HG02885 (cell line): ENCODE data around the gene DHRS13.
"Not testable (repeated sequence)": the region's sequence is repeated elsewhere in the genome, so short reads cannot be mapped to it uniquely, and the experiment has no call there.

Source experiments
- ATAC-seq: cut with Tn5 transposase; IDR thresholded peaks from one replicate; pipeline ENCODE4 v1.9.1; 2021; ENCODE audit warnings: mild to moderate bottlenecking; ENCODE audit not compliant: unreplicated experiment, poor library complexity

DHRS13 gene

DNA sequence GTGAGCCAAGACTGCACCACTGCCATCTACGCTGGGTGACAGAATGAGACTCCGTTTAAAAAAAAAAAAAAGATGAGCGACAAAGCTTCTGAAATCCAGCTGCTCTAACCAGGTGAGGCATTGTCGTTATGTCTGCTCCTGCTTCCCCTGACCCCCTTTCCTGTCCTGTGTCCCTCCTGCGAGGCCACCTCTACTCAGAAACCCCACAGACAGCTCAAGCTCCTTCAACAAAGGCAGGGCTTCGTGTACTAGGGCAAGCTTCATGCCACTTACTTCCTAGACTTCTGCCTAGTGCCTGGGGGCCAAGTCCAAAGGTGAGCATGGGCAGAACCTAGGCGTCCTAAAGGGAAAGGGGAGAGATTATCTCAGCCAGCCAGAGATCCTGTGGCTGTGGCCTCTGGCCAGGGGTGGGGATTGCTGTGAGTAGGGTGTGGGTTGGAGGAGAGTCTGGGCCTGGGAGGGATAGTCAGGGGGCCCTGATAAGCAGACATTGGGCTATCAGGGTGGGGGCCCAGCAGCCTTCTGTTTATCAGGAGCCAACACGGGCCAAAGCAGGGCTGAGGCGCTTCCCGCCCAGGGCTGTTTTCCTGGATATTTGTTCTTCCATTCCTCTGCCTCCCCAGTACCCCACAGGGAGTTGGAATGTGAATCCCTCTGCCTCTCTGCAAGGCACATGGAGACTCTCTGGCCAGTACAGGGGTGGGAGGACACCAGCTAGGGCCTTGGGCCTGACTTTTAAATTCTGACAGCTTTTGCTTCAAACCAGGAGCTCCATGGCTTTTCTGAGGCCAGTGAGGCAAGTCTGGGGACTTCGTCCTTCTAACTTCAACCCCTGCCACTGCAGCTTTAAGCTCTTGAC lies 37.7 kb downstream of the DHRS13 start:
- no peak for ATAC-seq

DNA sequence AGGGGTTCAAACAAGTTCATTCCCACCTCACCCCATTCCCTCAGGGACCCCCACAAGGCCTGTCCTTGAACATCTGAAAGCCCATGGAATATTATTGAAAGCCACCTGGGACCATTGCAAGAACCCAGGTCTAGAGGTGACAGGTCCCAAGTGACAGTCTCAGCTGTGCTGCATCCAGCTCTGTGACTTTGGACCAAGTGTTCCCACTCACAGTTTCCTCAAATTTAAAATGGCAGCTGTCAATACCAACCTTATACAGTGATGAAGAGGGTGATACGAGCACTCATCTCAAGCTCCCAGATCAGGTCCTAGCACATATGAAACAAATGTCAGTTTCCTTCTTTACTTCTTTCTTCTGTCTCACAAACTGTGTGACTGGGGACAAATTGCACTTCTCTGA lies 38.9 kb downstream of the DHRS13 start:
- ATAC-seq, result no peak

DNA sequence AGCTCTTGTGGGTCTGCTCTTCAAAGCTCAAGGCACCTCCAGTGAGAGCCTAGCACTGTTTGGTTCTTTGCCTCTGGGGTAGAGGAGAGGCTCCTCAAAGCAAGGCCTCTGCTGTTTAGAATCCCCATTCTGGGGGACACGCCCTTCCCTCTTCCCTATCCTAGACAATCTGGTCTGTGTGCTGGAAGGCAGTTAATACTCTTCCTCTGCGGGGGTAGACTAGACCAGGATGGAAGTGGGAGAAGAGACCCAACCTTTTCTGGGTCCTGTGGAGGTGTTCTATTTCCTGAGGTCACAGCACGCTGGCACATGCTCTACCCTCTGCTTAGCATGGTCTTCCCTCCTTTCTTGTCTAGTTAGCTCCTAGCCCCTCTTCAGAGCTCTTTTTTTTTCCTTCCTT lies 40.3 kb downstream of the DHRS13 start:
- ATAC-seq, result no peak

DNA sequence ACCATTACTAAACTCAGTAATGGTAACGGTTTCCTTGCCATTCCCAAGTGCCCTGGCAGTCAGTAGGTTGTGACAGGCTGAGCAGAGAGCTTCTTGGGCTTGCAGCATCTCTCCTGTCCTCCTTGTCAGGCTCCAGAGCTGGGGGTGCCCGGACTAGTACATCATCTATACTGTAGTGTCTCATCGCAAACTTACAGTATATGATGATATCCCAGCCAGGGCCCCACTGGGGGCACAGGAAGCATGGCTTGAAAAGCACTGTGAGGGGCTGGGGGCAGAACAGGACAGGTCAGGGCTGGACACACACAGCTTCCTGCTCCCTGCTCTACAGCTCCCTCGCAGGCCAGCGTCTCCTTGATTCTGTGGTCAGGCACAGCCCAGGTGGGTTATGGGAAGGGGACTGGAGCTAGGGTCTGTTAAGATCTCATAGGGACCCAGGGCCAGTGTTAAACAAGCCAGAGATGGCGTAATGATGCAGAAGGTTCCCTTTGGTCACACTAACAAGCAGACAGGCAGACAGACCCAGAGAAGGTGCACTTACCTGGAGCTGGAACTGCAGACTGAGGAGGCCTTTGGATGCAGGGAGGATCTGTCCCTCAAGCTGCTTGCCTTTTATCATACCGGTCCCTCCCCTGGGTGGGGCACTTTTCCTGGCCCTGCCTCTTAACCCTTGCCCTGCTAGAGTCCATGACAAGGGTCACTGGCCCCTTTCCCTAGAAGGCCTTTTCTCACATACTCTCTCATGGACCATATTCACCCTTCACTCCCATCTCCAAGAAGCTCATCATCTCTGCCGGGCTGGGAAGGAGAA lies 41.3 kb downstream of the DHRS13 start:
- ATAC-seq, result no peak

DNA sequence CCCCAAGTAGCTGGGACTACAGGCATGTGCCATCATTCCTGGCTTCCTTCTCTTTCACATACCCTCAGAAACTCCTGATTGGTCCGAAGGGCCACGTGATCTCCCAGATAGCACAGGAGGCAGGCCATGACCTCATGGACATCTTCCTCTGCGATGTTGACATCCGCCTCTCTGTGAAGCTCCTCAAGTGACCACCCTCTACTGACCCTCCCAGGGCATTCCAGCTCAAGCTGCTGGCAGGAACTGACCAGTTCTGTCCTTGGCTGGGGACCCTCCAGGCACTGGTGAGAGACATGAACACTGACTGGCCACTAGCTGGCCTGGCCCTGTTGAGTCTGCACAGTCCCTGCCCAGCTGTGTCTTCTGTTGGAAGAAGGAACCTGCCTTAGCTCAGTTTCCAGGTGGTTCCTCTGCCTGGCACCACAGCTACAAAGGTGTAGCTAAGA lies 42.5 kb downstream of the DHRS13 start:
- no peak for ATAC-seq

DNA sequence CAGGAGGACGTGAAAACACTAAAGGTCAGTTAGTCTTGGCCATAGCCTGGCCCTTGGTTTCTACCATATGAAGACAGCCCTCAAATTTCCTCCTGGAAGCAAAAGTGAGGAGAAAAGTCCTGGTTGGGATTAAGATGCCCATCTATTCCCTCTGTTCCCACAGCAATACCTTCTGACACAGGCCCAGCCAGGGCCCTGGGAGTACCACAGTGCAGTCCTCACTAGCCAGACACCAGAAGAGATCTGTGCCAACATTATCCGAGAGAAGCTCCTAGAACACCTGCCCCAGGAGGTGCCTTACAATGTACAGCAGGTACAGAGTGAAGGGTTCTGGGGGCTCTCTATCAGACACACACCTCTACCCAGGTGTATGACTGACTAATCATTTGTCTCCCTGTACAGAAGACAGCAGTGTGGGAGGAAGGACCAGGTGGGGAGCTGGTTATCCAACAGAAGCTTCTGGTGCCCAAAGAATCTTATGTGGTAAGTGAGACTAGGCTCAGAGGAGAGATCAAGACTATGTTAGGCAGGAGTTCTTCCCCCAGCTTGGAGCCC lies 44.0 kb downstream of the DHRS13 start:
- ATAC-seq, result no peak

DNA sequence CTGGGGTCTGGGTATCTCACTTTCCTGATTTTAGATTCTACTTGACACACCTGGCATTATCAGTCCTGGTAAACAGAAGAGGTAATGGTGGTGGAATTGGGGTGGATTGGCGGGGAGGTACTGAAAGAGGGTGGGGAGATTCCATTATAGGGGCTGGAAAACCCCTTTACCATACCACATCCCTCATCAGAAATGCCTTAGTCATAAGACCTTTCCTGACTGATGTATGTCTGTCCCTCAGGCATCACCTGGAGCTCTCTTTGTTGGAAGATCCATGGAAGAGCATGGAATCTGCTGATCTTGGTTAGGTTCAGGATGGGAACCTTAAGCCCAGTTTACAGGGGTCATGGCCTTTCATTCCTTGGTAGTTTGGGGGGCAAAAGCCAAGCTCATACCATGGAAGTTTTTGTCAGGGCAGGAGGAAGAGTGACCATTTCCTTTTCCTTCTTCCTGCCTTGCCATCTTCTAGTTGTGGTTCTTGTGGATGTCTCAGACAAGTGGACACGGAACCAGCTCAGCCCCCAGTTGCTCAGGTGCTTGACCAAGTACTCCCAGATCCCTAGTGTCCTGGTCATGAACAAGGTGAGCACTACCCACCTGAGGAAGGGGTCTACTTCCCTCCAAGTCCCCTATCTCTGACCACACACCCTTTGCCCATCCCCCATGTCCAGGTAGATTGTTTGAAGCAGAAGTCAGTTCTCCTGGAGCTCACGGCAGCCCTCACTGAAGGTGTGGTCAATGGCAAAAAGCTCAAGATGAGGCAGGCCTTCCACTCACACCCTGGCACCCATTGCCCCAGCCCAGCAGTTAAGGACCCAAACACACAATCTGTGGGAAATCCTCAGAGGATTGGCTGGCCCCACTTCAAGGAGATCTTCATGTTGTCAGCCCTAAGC lies 44.7 kb downstream of the DHRS13 start:
- ATAC-seq, result no peak

DNA sequence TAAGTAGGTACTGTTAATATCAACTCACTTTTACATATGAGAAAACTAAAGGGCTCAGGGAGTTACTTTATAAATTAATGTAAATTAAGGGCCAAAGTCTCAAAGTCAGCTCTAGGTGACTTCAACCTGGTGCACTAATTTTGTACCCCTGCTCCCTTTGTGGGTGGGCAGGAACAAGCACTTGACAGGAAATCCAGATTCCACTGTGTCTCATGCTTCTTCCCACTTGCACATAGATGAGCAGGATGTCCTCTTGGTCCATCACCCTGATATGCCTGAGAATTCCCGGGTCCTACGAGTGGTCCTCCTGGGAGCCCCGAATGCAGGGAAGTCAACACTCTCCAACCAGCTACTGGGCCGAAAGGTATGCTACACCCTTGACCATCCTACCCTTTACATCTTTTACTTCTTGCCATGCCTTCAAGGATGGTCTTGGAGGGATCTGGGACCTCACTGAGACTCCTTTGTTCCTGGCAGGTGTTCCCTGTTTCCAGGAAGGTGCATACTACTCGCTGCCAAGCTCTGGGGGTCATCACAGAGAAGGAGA lies 46.8 kb downstream of the DHRS13 start:
- ATAC-seq, result no peak

DNA sequence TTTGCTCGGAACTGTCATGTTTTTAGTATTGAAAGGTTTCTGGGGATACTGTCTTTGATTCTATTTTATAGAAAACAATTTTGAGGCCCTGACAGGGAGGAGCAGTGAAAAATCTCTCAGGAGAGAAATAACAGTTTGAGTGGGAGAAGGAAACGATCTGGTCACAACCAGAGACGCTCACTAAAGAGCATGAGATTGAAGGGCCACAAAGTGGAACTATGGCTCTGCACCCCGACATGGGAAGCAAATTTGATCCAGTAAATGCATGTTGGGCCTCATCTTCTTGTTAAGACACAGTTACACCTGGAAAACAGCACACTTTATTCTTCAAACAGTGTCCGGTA lies 47.6 kb downstream of the DHRS13 start:
- no peak for ATAC-seq

DNA sequence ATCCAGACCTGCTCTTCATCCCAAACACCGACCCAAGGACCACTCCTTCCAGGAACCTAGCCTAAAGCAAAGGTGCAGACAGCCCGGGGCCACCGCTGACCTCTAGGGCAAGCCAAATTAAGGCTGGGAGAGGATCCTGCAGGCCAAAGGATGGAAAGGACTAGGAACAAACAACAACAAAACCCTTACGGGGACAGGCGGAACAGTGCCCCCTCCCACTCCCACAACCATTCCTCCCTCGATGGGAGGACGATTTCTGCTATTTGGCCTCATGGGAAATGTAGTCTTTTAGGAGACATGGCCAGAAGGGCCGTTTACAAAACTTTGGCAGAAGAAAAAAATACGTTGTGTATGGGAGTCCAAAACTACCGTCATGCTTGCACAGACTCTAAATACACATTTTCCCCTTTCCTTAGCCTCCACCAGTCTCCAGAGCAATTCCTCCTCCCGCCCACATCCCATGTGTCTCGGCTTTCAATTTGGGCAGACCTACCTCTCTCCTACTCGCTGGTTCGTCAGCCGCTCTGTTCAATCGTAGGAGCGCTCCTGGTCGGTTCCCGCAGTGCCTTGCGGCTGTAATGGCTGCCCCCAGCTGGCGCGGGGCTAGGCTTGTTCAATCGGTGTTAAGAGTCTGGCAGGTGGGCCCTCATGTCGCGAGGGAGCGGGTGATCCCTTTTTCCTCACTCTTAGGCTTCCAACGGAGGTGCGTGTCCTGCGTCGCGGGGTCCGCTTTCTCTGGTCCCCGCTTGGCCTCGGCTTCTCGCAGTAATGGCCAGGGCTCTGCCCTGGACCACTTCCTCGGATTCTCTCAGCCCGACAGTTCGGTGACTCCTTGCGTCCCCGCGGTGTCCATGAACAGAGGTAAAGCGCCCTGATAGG lies 48.2 kb downstream of the DHRS13 start, which contains the start of gene ERAL1:
ERAL1 (plus strand) TSS at position 560 of the 879 bp plus-strand sequence; CDS start at position 579, 19 bp downstream.
- peak; percentile 95 for ATAC-seq

DNA sequence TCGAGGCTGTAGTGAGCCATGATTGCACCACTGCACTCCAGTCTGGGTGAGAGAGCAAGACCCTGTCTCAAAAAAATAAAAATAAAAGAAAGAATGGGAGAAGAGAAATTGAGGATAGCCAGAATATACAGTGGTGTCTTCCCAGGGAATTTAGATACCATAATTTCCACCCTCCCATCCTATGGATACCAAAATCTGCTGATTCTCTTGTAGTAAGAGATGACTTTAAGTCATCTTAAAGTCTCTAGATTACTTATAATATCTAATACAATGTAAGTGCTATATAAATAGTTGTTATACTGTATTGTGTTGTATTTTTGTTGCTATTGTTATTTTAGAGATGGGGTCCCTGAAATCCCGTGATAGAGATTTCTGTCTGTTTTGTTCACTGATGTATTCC lies 49.6 kb downstream of the DHRS13 start:
- ATAC-seq, result no peak

DNA sequence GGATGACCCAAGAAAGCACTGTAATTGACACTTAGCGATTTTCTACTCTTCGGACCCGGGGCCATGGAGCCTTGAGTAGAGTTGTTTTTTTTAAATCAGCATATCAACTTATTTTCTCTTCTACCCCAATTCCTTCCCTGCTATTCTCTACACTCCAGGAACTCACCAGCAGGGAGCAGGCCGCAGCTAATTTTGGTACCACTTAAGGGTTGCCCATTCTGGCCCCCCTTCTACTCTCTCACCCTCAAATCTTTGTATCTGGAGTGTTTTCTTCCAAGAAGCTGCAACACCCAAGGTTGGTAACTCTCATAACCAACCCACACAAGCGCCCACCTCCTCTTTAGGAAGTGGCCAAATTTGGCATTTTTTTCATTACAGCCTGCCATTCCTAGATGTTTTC lies 53.6 kb downstream of the DHRS13 start:
- no peak for ATAC-seq

DNA sequence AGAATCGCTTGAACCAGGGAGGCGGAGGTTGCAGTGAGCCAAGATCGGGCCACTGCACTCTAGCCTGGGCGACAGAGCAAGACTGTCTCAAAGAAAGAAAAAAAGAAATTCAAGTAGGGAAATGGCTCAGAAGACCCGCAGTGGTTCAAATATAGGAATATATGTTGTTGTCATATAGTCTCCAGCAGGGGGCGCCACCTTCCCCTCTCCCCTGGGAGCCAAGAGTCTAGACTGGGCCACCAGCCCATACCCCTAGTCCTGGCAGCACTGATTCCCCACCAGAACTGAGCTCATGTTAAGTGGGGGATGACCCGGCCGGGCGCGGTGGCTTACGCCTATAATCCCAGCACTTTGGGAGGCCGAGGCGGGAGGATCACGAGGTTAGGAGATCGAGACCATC lies 54.2 kb downstream of the DHRS13 start:
- not testable (repeated sequence) for ATAC-seq
